GM10248 (cell line): ENCODE results near the gene RPL36.
A peak's percentile ranks its signal among the peaks of the same experiment; 100 is the strongest.

Experiments
- CTCF ChIA-PET: fragments of 300-600 bp; sonication (Branson Sonifier 250); formaldehyde crosslinking; extraction: SDS; loops from one replicate; lab custom pipeline; 2021; ENCODE audit warnings: antibody characterized with exemption; lab: Yijun Ruan, JAX
- POLR2A ChIA-PET: fragments of 350-650 bp; sonication (Branson Sonifier 250); formaldehyde crosslinking; extraction: SDS; loops from one replicate; lab custom pipeline; 2020; ENCODE audit warnings: antibody characterized with exemption; lab: Yijun Ruan, JAX
- DNase-seq: peaks from one replicate; pipeline ENCODE4 v3.0.0; 2012; ENCODE audit errors: extremely low spot score
- CTCF ChIP-seq: IDR thresholded peaks from 2 replicates; pipeline ENCODE4 v1.5.1; 2012; ENCODE audit warnings: mild to moderate bottlenecking, low read depth; ENCODE audit errors: extremely low read depth, missing control alignments, control extremely low read depth

The RPL36 gene

GRCh38 chr19:5690125-5690954 is at the start of gene RPL36:
Gene RPL36 (plus strand): TSS chr19:5690295. CDS start chr19:5690508, 213 bp downstream.
- peak; percentile 99 for TF ChIP-seq CTCF
- POLR2A ChIA-PET = interaction anchor here (0.6 to 2.7 kb wide), 12 partner anchors 9 to 138 kb away, joined by 3 to 11 read pairs (median 4); partner anchors contain the start of genes CATSPERD, SAFB and SAFB2
- CTCF ChIA-PET = interaction anchor here (0.6 to 6.0 kb wide), 22 partner anchors 7 to 114 kb away, joined by 3 to 79 read pairs (median 4); partner anchors contain the start of genes CATSPERD, LONP1, SAFB and SAFB2
- DNase-seq = peak; percentile 95

- no peak for DNase-seq
- CTCF ChIA-PET = interaction anchor here (1.9 kb wide), 1 partner anchor 12 kb away, joined by 4 read pairs; no protein-coding TSS in a partner anchor
- TF ChIP-seq CTCF = no peak
- POLR2A ChIA-PET = interaction anchor here (0.6 kb wide), 1 partner anchor 19 kb away, joined by 5 read pairs; no protein-coding TSS in a partner anchor
Observed at GRCh38 chr19:5641171-5641570, 48.9 kb upstream of the RPL36 start.

GRCh38 chr19:5642204-5642603 is 47.9 kb upstream of the RPL36 start:
- ChIA-PET CTCF (interaction anchor here (1.4 to 1.9 kb wide), 3 partner anchors 13 to 45 kb away, joined by 3 to 7 read pairs (median 4); no protein-coding TSS in a partner anchor), POLR2A (no interaction called here)
- no peak for DNase-seq
- no peak for TF ChIP-seq CTCF

- DNase-seq = no peak
- ChIA-PET CTCF (interaction anchor here (1.4 to 1.9 kb wide), 3 partner anchors 14 to 44 kb away, joined by 3 to 7 read pairs (median 4); no protein-coding TSS in a partner anchor), POLR2A (interaction anchor here (0.6 kb wide), 1 partner anchor 34 kb away, joined by 7 read pairs; no protein-coding TSS in a partner anchor)
- no peak for TF ChIP-seq CTCF
Observed at GRCh38 chr19:5643060-5643459, 47.0 kb upstream of the RPL36 start.

GRCh38 chr19:5644037-5644436 is 46.1 kb upstream of the RPL36 start:
- ChIA-PET POLR2A (no interaction called here), CTCF (interaction anchor here (1.6 kb wide), 1 partner anchor 43 kb away, joined by 5 read pairs; no protein-coding TSS in a partner anchor)
- TF ChIP-seq CTCF = no peak
- DNase-seq = no peak

GRCh38 chr19:5645409-5645808 is 44.7 kb upstream of the RPL36 start:
- POLR2A ChIA-PET = no interaction called here
- DNase-seq = no peak
- CTCF ChIA-PET = interaction anchor here (1.6 to 1.7 kb wide), 2 partner anchors 10 to 42 kb away, joined by 5 to 8 read pairs; no protein-coding TSS in a partner anchor

More at GRCh38 chr19:5645409-5645808, 44.7 kb upstream of the RPL36 start:
- no peak for TF ChIP-seq CTCF
